OCI-LY3 (cell line): Measurements from ENCODE around the gene MAPKAP1.

Experiments
- H2AFZ ChIP-seq: fragments of 200-600, 300-600 bp; shearing (Covaris generic); 2 replicates; pipeline ENCODE4 v1.6.0; 2014; ENCODE audit warnings: antibody characterized with exemption, low read depth, low read length
- H3K27ac ChIP-seq: fragments of 200-600, 300-600 bp; sonication (generic); 2 replicates; pipeline ENCODE4 v1.5.1; 2014; ENCODE audit warnings: mild to moderate bottlenecking, low read length, moderate library complexity, mixed read lengths
- H3K27me3 ChIP-seq: fragments of 200-600, 300-600 bp; sonication (generic); 2 replicates; pipeline ENCODE4 v1.6.1; 2014; ENCODE audit warnings: low read depth, low read length, mixed read lengths
- H3K36me3 ChIP-seq: fragments of 200-600, 300-600 bp; sonication (generic); replicated peaks from 2 replicates; pipeline ENCODE3; 2014; ENCODE audit warnings: low read depth, low read length, mixed read lengths
- H3K4me1 ChIP-seq: fragments of 300-600, 200-600 bp; sonication (generic); 2 replicates; pipeline ENCODE4 v1.6.1; 2014; ENCODE audit warnings: low read length, mixed read lengths
- H3K4me2 ChIP-seq: fragments of 200-600, 300-600 bp; sonication (generic); 2 replicates; pipeline ENCODE4 v1.6.1; 2014; ENCODE audit warnings: low read length, mixed read lengths
- H3K4me3 ChIP-seq: fragments of 300-600, 200-600 bp; sonication (generic); 2 replicates; pipeline ENCODE4 v1.5.1; 2014; ENCODE audit warnings: antibody characterized with exemption, mild to moderate bottlenecking, low read length, moderate library complexity
- H3K79me2 ChIP-seq: fragments of 300-600, 200-600 bp; shearing (Covaris generic); 2 replicates; pipeline ENCODE4 v1.6.1; 2014; ENCODE audit warnings: mild to moderate bottlenecking, low read length, mixed read lengths
- H3K9ac ChIP-seq: fragments of 300-600, 200-600 bp; shearing (Covaris generic); 2 replicates; pipeline ENCODE4 v1.6.0; 2014; ENCODE audit warnings: mild to moderate bottlenecking, low read length, moderate library complexity
- H3K9me3 ChIP-seq: fragments of 200-600, 300-600 bp; shearing (Covaris generic); 2 replicates; pipeline ENCODE4 v1.6.1; 2014; ENCODE audit warnings: low read length, mixed read lengths; ENCODE audit not compliant: insufficient read depth
- H4K20me1 ChIP-seq: fragments of 200-600, 300-600 bp; sonication (generic); 2 replicates; pipeline ENCODE4 v1.6.1; 2016; ENCODE audit warnings: low read length, mixed read lengths; ENCODE audit not compliant: insufficient read depth
- CTCF ChIP-seq: fragments of 200-600, 300-600 bp; sonication (generic); IDR thresholded peaks from 2 replicates; pipeline ENCODE4 v1.5.1; 2014; ENCODE audit warnings: antibody characterized with exemption, low read length, low read depth
- EZH2phosphoT487 ChIP-seq: fragments of 200-600 bp; shearing (Covaris generic); IDR thresholded peaks from 2 replicates; pipeline ENCODE4 v1.6.1; 2018; ENCODE audit warnings: antibody characterized with exemption, mixed run types, low read depth

MAPKAP1 gene

GRCh38 chr9:125660557-125660956 lies 46.5 kb downstream of the MAPKAP1 start:
- no peak overlapping the region for H3K4me3 ChIP-seq
- H4K20me1 ChIP-seq: 0 out of 2 replicates have a peak, but pooled peaks cover 4% of the 10 kb centered on the region
- H3K9ac ChIP-seq: no peak overlapping the region
- H2AFZ ChIP-seq: no peak overlapping the region
- no peaks in the 10 kb centered on the region for H3K9me3 ChIP-seq
- no peak overlapping the region for H3K4me2 ChIP-seq
- peaks cover 6% of the 10 kb centered on the region for H3K4me1 ChIP-seq
- H3K36me3 ChIP-seq: peaks cover 2% of the 10 kb centered on the region
- H3K79me2 ChIP-seq: no peaks in the 10 kb centered on the region; the same call in 1 of the 2 replicates
- H3K27me3 ChIP-seq: no peaks in the 10 kb centered on the region
- H3K27ac ChIP-seq: no peak overlapping the region
- TF ChIP-seq EZH2phosphoT487 (no peak), CTCF (no peak)

- Histone ChIP-seq H2AFZ (no peak overlapping the region), H3K4me3 (no peak overlapping the region), H3K9me3 (no peaks in the 10 kb centered on the region), H3K27me3 (no peaks in the 10 kb centered on the region), H3K4me1 (peaks cover 6% of the 10 kb centered on the region), H4K20me1 (0 out of 2 replicates have a peak, but pooled peaks cover 4% of the 10 kb centered on the region), H3K27ac (no peak overlapping the region), H3K36me3 (peaks cover 2% of the 10 kb centered on the region), H3K79me2 (no peaks in the 10 kb centered on the region; the same call in 1 of the 2 replicates), H3K4me2 (no peak overlapping the region), H3K9ac (no peak overlapping the region)
- no peak for TF ChIP-seq EZH2phosphoT487
These were observed 47.1 kb downstream of the MAPKAP1 start for GRCh38 chr9:125659954-125660353.

DNA sequence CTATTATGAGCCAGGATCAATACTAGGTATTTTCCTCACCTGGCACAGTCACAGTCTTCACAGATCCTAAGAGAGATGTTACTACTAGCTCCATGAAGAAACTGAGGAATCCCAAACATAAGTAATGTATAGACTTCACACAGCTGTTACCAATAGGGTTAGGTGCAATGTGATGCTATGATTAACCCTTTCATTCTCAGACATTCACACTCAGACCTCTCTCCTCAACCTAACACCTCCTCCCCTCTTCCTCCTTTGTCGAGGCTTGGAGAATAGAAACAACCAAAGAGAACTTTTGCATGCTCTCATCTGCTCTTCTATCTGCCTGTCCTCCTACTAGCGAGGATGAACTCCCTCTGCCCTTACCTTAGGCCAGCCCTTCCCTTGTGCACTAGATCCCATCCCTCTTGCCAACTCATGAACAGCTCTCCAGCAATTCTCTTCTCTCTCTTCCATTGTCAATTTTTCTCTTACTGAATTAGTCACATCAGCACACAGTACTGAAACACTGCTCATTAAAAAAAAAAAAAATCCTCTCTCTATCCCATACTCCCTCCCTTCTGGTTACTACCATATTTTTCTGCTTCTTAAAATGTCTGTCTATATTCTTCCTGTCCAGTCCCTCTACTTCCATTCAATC lies 47.7 kb downstream of the MAPKAP1 start:
- peaks cover 2% of the 10 kb centered on the region for H3K36me3 ChIP-seq
- H3K4me2 ChIP-seq: no peak overlapping the region
- no peaks in the 10 kb centered on the region for H3K9me3 ChIP-seq
- H3K9ac ChIP-seq: no peak overlapping the region
- no peak overlapping the region for H3K27ac ChIP-seq
- H2AFZ ChIP-seq: no peak overlapping the region
- H4K20me1 ChIP-seq: 0 out of 2 replicates have a peak, but pooled peaks cover 4% of the 10 kb centered on the region
- H3K27me3 ChIP-seq: no peaks in the 10 kb centered on the region
- H3K4me1 ChIP-seq: peaks cover 6% of the 10 kb centered on the region
- H3K4me3 ChIP-seq: no peak overlapping the region
- no peak for TF ChIP-seq CTCF
- no peak for TF ChIP-seq EZH2phosphoT487
- no peaks in the 10 kb centered on the region; the same call in 1 of the 2 replicates for H3K79me2 ChIP-seq

DNA sequence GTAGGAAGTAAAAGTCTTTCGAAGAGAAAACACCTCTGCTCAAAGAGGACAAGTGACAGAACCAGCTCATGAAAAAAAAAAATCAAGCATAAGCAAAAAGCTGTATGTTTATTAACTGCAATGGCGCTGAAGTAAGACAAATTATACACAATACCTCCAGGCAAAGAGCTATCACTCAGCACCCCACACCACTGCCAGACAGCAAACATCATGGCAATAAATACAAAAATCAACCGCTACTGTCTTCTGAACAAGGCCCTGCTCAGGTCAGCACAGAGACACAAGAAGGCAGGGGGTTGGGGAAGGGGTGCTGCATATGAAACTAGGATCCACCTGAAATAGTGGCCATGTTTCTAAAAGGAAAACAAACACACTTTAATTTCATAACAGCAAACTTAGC lies 50.4 kb downstream of the MAPKAP1 start:
- Histone ChIP-seq H3K27ac (no peak overlapping the region), H2AFZ (no peak overlapping the region), H3K4me3 (no peak overlapping the region), H3K79me2 (no peaks in the 10 kb centered on the region; the same call in 1 of the 2 replicates), H3K9ac (no peak overlapping the region), H3K9me3 (no peaks in the 10 kb centered on the region), H3K27me3 (no peaks in the 10 kb centered on the region), H3K36me3 (peaks cover 4% of the 10 kb centered on the region), H3K4me1 (peaks cover 14% of the 10 kb centered on the region), H4K20me1 (peaks cover 19% of the 10 kb centered on the region; the same call in 1 of the 2 replicates), H3K4me2 (no peak overlapping the region)
- TF ChIP-seq CTCF: no peak
- no peak for TF ChIP-seq EZH2phosphoT487
